ENCODE data around the gene GNPTG.
A peak's percentile ranks its signal among the peaks of the same experiment; 100 is the strongest.

Gene GNPTG

DNA sequence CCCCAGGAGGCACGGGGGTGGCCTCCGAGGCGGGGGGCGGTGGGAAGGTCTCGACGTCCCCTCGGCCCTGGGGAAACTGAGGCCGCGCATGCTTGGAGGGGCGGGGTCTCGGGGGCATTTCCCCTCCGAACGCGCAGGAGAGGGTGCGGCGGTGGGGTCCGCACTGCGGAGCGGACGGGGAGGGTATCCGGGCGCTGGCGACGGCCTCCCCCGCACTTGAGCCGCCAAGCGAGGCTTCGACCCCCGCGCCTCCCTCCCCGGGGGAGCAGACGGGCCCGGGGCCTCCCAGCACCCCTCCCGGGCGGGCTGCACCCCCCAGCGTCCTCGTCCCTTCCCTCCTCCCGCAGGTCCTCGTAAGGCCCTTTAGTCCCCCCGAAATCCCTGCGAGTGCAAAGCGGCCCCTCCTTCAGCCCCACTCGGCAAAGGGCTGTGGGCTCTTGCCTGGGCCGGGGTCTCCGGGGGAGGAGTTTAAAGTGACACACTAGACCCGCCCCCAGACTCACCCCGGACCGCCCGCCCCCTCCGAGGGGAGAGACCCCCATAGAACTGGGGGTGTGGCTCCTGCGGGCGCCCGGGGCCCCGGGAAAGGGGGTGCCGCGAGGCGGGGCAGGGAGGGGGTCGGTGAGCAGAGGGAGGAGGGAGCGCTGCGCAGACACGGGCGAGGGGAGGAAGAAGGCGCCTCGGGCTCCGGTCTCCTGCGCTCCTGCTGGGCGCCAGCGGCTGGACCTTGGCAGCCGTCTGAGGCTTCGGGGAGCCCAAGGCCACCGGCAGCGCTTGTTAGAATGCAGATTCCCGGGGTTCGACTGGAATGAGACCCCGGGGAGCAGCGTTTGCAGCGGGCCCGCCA lies 17.7 kb upstream of the GNPTG start:
- no peak for DNase-seq (ENCODE audit: low read depth in 2 of 2)

- no peak for DNase-seq (ENCODE audit: low read depth in 2 of 2)
Measured at GRCh38 chr16:1334739-1335138, 17.0 kb upstream of the GNPTG start.

DNA sequence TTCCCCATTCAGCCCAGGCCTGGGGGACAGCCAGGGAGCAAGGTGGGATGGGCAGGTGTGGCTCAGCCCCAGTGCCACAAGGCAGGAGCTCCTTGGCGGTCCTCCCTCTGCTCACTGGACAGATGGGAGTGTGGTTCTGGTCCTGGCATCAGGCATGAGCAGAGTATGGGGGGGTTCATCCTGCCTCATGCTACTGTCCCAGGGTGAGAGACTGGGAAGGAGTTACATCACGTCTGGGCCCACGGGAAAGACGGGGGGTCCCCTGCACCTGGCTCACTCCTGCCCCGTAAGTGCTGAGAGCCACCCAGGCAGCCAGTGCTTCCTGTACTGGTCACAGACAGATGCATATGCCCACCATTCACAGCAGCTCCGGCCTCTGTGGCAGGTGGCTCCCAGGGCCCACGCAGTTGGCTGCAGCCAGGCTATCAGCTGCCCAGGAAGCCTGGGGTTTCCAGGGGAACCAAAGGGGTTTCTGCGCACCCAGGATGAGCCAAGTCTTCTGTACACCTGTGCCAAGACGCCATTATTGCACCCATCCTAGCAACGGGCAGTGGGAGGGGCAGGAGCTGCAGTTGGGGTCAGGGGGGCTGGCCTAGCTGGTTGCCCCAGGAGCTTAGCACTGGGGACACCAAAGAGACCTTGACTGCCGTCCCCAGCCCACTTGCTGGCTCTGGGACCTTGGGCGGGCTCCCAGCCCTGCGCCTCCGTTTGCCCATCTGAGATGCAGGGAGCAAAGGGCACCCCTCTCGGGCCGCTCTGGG lies 16.3 kb upstream of the GNPTG start:
- no peak for DNase-seq (ENCODE audit: low read depth in 2 of 2)

DNA sequence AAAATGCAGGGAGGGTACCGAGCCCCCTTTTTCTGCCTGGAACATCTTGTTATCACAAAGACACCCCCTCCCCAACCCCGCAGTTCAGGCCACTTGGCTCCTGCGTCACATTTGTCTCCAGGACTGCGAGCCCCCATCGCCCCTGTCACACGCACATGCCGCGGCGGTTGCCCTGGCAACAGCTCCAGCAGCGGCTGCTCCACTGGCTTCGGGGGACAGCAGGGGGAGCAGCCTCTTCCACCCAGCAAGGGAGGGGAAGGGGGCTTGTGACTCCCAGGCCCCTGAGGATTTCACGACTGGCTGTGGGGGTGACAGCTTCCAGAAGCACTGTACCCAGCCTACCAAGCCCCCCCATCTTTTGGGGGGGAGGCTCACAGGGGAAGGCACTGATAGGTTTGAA lies 15.7 kb upstream of the GNPTG start:
- DNase-seq (ENCODE audit: low read depth in 2 of 2), result no peak

- no peak for DNase-seq (ENCODE audit: low read depth in 2 of 2)
Measured at GRCh38 chr16:1336619-1337018, 15.1 kb upstream of the GNPTG start.

DNA sequence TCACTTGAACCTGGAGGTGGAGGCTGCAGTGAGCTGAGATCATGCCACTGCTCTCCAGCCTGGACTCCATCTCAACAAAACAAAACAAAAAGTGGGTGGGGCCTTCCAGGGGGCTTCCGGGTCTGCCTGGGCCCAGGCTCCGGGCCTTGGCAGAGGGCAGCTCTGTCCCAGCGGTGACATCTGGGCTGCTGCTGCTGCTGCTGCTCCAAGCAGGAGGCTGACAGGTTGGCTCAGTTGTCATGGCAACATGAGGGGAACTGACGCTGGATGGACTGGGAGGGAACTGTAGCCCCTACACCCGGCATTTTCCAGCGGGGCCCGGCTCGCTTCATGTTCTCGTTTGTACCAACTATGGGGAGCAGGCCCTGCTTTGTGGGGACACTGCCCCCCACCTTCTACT lies 14.2 kb upstream of the GNPTG start:
- DNase-seq (ENCODE audit: low read depth in 2 of 2), result no peak

DNA sequence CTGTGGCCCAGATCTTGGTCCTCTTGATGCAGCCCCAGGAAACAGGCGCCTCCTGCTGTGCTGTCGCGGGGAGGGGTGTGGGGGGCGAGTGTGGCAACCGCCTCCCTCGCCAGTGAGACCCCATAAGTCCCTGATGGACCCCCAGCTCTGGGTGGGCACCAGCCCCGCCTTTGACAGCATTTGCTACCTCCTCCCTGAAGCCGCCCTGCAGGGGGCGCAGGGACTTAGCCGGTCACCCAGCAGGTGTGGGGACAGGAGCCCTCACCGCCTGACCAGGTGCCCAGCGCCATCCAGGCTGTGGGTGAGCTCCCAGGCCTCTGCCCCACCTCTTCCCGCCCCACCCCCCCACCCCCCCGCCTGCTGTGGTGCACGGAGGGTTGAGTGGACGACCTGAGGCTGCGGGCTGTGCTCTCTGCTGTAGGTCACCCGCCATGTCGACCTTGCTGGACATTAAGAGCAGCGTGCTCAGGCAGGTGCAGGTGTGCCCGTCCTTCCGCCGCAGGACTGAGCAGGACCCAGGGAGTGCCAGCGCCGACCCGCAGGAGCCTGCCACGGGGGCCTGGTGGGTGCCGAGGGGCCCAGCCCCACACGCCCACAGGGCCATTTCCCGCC lies 13.5 kb upstream of the GNPTG start:
- peak in 1 of 2 donors; percentile 16 for DNase-seq (ENCODE audit: low read depth in 2 of 2)

- no peak for DNase-seq (ENCODE audit: low read depth in 2 of 2)
Measured at GRCh38 chr16:1338855-1339675, 12.7 kb upstream of the GNPTG start.

GRCh38 chr16:1340730-1341494 lies 10.8 kb upstream of the GNPTG start:
- no peak for DNase-seq (ENCODE audit: low read depth in 2 of 2)

- DNase-seq (ENCODE audit: low read depth in 2 of 2), result no peak
Measured at GRCh38 chr16:1341495-1342420, 10.0 kb upstream of the GNPTG start.

- DNase-seq (ENCODE audit: low read depth in 2 of 2), result peak; percentile 84 to 92
Measured at GRCh38 chr16:1342526-1343427, 9.0 kb upstream of the GNPTG start.

DNA sequence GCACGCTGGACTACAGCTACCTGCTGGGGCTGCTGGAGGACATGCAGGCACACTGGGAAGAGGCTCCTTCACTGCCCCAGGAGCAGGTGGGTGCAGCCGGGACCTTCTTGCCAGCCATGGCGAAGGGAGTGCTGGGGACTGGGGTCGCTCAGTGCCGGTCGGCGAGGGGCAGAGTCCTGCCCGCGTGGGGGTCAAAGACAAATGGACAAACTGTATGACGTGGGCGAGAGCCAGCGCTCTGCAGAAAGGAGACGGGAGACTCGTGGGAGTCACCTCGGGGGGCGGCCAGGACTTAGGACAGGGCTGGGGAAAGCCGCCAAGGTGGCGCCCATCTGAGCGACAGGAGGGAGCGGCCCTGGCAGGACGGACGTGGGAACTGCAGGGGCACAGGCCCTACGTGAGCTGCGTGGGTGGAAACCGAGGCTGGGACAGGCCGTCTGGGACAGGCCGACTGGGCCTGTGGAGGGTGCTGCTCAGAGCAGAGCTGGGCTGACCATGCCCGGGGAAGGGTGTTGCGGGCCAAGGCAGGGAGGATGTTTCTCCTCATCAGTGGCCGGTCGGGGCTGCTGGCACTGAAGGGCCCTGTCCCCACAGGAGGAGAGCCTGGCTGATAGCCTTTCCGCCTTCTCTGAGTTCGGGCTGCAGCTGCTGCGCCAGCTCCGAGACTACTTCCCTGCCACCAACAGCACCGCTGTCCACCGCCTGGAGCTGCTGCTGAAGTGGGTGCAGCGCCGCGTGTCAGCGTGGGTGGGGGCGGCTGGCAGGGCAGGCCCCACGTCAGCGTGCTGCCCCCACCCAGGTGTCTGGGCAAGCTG lies 8.1 kb upstream of the GNPTG start:
- no peak for DNase-seq (ENCODE audit: low read depth in 2 of 2)

GRCh38 chr16:1344499-1344898 lies 7.2 kb upstream of the GNPTG start:
- DNase-seq (ENCODE audit: low read depth in 2 of 2), result no peak

GRCh38 chr16:1345087-1345486 lies 6.6 kb upstream of the GNPTG start:
- no peak for DNase-seq (ENCODE audit: low read depth in 2 of 2)

DNA sequence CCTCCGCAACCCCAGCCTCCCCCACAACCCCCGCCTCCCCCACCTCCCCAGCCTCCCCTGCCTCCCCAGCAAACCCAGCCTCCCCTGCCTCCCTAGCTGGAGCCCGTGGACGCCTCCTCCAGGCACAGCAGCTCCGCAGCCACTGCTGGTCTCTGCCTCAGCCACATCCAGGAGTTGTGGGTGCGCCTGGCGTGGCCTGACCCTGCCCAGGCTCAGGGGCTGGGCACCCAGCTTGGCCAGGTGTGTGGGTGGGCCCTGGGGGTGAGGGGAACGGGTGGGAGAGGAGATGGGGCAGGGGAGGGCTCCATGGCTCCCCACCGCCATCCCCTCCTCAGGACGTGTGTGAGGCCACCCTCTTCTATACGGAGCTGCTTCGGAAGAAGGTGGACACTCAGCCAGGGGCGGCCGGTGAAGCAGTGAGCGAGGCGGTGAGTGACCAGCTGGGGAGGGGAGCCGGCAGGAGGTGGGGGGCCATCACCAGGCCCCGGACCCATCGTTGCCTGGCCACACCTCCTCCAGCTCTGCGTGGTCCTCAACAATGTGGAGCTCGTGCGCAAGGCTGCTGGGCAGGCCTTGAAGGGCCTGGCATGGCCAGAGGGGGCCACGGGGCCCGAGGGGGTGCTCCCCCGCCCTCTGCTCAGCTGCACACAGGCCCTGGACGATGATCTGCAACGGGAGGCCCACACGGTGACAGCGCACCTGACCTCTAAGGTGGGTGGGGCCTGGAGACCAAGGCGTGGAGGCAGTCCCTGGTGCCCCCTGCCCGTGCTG lies 5.9 kb upstream of the GNPTG start:
- DNase-seq (ENCODE audit: low read depth in 2 of 2), result no peak

DNA sequence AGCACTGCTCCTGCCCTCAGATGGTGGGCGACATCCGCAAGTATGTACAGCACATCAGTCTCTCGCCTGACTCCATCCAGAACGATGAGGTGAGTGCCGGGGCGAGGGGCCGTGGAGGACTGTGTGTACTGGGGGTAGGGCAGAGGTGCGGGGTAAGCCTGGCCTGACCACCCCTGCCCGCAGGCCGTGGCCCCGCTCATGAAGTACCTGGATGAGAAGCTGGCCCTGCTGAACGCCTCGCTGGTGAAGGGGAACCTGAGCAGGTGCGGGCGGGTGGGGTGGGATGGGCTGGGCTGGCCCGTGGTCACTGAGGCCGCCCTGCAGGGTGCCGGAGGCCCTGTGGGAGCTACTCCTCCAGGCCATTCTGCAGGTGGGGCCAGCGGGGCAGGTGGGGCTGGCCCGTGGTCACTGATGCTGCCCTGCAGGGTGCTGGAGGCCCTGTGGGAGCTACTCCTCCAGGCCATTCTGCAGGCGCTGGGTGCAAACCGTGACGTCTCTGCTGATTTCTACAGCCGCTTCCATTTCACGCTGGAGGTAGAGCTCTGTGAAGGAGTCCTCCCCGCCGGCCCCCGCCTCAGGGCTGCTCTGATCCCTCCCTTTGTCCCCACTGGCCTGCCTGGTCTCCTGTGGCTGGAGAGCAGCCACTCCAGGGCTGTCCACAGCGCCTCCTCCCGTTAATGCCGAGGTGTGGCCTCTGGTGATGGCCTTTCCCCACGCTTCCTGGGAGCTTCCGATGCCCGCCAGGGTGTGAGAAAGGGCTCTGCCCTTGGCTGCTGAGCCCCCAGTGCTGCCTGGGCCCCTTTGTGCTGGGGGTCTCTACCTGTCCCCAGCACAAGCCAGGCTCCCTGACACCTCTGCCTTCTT lies 5.1 kb upstream of the GNPTG start:
- no peak for DNase-seq (ENCODE audit: low read depth in 2 of 2)
